H1 (cell line): ENCODE data around the gene ARHGDIB.

ENCODE experiments used
- CBX5 ChIP-seq: fragments of 300-800, 300-1000 bp; sonication (generic); IDR thresholded peaks from 2 replicates; pipeline ENCODE4 v1.7.1; 2016; ENCODE audit warnings: antibody characterized with exemption, low read length, low read depth
- CBX8 ChIP-seq: fragments of 300-800, 300-1000 bp; sonication (generic); IDR thresholded peaks from 2 replicates; pipeline ENCODE4 v1.7.1; 2016; ENCODE audit warnings: low read depth, low read length, borderline replicate concordance
- CEBPB ChIP-seq: IDR thresholded peaks from 2 replicates; pipeline ENCODE4 v1.6.1; 2012; ENCODE audit warnings: low read depth, low read length
- CTCF ChIP-seq, 3 experiments: IDR thresholded peaks; 1 replicate in 2 of 3; 2 replicates in 1 of 3; pipeline versions ENCODE4 v1.5.1 to v1.6.1; 2011; ENCODE audit warnings: low read length in 3 of 3, mild to moderate bottlenecking in 3 of 3, inconsistent platforms in 2 of 3, low read depth in 1 of 3, moderate library complexity in 1 of 3; ENCODE audit not compliant: insufficient read depth in 1 of 3; ENCODE audit errors: control extremely low read depth in 1 of 3
- HDAC2 ChIP-seq, 2 experiments: fragments of 300-600 bp in 1 of 2; sonication (generic) in 1 of 2; IDR thresholded peaks; 2 replicates each; pipeline ENCODE4 v1.6.1; 2011 to 2012; ENCODE audit warnings: low read depth in 2 of 2, low read length in 2 of 2, mild to moderate bottlenecking in 2 of 2, moderate library complexity in 2 of 2, borderline replicate concordance in 1 of 2, inconsistent platforms in 1 of 2
- JUN ChIP-seq: IDR thresholded peaks from 2 replicates; pipeline ENCODE4 v1.6.1; 2011; ENCODE audit warnings: low read depth, mild to moderate bottlenecking, improper control_type of control experiment, low read length
- JUND ChIP-seq: IDR thresholded peaks from 2 replicates; pipeline ENCODE4 v1.6.1; 2011; ENCODE audit warnings: mild to moderate bottlenecking, improper control_type of control experiment, low read length
- RNF2 ChIP-seq: fragments of 200-900, 300-1000 bp; sonication (generic); IDR thresholded peaks from 2 replicates; pipeline ENCODE4 v1.7.1; 2016; ENCODE audit warnings: borderline replicate concordance, low read depth, mild to moderate bottlenecking, antibody characterized with exemption, low read length; ENCODE audit not compliant: poor library complexity, severe bottlenecking; ENCODE audit errors: missing control alignments
- SRF ChIP-seq: IDR thresholded peaks from 2 replicates; pipeline ENCODE4 v1.6.1; 2011; ENCODE audit warnings: mild to moderate bottlenecking, low read depth, low read length, moderate library complexity
- SUZ12 ChIP-seq: fragments of 200-600 bp; sonication (generic); IDR thresholded peaks from 2 replicates; pipeline ENCODE4 v1.6.1; 2012; ENCODE audit warnings: mild to moderate bottlenecking, inconsistent platforms, low read length, moderate library complexity, mixed read lengths
- TBP ChIP-seq: IDR thresholded peaks from 2 replicates; pipeline ENCODE4 v1.6.1; 2011; ENCODE audit warnings: low read depth, low read length, improper control_type of control experiment
- TF ChIP-seq, protein P1 (sequence below): IDR thresholded peaks from 2 replicates; pipeline ENCODE4 v1.6.1; 2011; ENCODE audit warnings: low read depth, mild to moderate bottlenecking, low read length; ENCODE audit not compliant: insufficient read depth

DNA sequence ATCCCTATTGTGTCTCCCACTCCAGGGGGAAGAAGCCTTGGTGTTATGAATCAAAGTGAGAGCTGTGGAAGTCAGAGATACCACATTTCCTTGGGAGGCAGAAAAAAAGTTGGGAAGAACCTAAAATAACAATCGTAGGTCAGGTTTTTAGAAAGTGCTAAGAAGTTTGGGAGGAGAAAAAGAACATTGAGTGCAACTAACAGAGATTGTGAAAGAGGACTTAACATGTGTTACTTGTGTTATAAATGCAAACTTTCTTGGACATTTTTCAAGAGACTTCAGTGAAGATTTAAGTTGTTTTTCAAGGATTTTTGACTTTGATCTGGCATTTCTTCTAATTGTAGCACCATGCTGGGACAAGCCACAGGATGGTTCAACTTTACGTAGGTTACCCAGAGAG, 15.2 kb downstream of the ARHGDIB start:
- no peak for TF ChIP-seq CTCF (IDR thresholded peaks at IDR 0.05; ENCODE audit: control extremely low read depth in 1 of 3, insufficient read depth in 1 of 3, low read depth in 1 of 3, low read length in 3 of 3)
- TF ChIP-seq RNF2, result no peak
- TF ChIP-seq CBX5, result no peak
- no peak for TF ChIP-seq HDAC2 (IDR thresholded peaks at IDR 0.05; ENCODE audit: borderline replicate concordance in 1 of 2, low read depth in 2 of 2, low read length in 2 of 2)
- no peak for TF ChIP-seq JUND
- TF ChIP-seq TBP, result no peak
- TF ChIP-seq, protein P1, sequence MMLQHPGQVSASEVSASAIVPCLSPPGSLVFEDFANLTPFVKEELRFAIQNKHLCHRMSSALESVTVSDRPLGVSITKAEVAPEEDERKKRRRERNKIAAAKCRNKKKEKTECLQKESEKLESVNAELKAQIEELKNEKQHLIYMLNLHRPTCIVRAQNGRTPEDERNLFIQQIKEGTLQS, result no peak
- TF ChIP-seq CEBPB, result no peak
- no peak for TF ChIP-seq CBX8
- no peak for TF ChIP-seq SUZ12
- no peak for TF ChIP-seq JUN
- TF ChIP-seq SRF, result no peak
